A673 (cell line): ENCODE data around the gene ANKRD66. TPM values are rescaled to one million over a fixed set of nuclear protein-coding genes. Genes with fewer than 3 reads are reported as not detected.

Experiments
- BruUV-seq: library from RNA; stranded (reverse); fragments of 400-500 nt; replicated peaks from 2 replicates; lab custom pipeline; 2021; lab: Mats Ljungman, UMichigan
- CTCF ChIA-PET: fragments of 300-600 bp; sonication (Branson Sonifier 250); formaldehyde crosslinking; loops from one replicate; lab custom pipeline; 2022; ENCODE audit warnings: antibody characterized with exemption; lab: Charles Lee
- POLR2A ChIA-PET: fragments of 300-600 bp; sonication (Branson Sonifier 250); formaldehyde crosslinking; loops from one replicate; lab custom pipeline; 2022; ENCODE audit warnings: antibody characterized with exemption; ENCODE audit not compliant: low non-redundant PET; lab: Charles Lee
- DNase-seq: peaks from one replicate; pipeline ENCODE4 v3.0.0-alpha.2; 2015; ENCODE audit warnings: low spot score
- H3K27ac ChIP-seq: fragments of 200-600 bp; sonication (generic); 2 replicates; pipeline ENCODE4 v1.5.1; 2016; ENCODE audit warnings: mixed run types, low read depth, mild to moderate bottlenecking, mixed read lengths, antibody characterized with exemption, low read length; ENCODE audit not compliant: poor library complexity, severe bottlenecking
- H3K27me3 ChIP-seq: fragments of 200-600 bp; sonication (generic); replicated peaks from 2 replicates; pipeline ENCODE4 v1.6.1; 2017; ENCODE audit warnings: mixed run types, low read depth, mild to moderate bottlenecking, mixed read lengths, antibody characterized with exemption, low read length; ENCODE audit not compliant: insufficient read depth, poor library complexity
- H3K36me3 ChIP-seq: fragments of 200-600 bp; sonication (generic); 2 replicates; pipeline ENCODE4 v1.6.1; 2016; ENCODE audit warnings: mixed run types, mild to moderate bottlenecking, mixed read lengths, antibody characterized with exemption, low read length; ENCODE audit not compliant: insufficient read depth, poor library complexity, severe bottlenecking
- H3K4me1 ChIP-seq: fragments of 200-600 bp; sonication (generic); 2 replicates; pipeline ENCODE4 v1.6.1; 2017; ENCODE audit warnings: mixed run types, mild to moderate bottlenecking, mixed read lengths, antibody characterized with exemption, low read length; ENCODE audit not compliant: insufficient read depth, poor library complexity, severe bottlenecking
- H3K4me3 ChIP-seq: fragments of 200-600 bp; sonication (generic); 2 replicates; pipeline ENCODE4 v1.5.1; 2016; ENCODE audit warnings: low read depth, mixed run types, mild to moderate bottlenecking, mixed read lengths, low read length; ENCODE audit not compliant: poor library complexity, severe bottlenecking
- H3K9me3 ChIP-seq: fragments of 200-600 bp; sonication (generic); 2 replicates; pipeline ENCODE4 v1.6.1; 2016; ENCODE audit warnings: mixed run types, low read depth, mild to moderate bottlenecking, mixed read lengths, antibody characterized with exemption, low read length; ENCODE audit not compliant: poor library complexity, severe bottlenecking
- EZH2 ChIP-seq: fragments of 200-600 bp; sonication (generic); IDR thresholded peaks from 2 replicates; pipeline ENCODE4 v1.6.1; 2017; ENCODE audit warnings: borderline replicate concordance, low read depth, mild to moderate bottlenecking, mixed read lengths, antibody characterized with exemption, low read length; ENCODE audit not compliant: poor library complexity, severe bottlenecking
- intact Hi-C: fragments of 100-400 bp; cut with micrococcal nuclease; formaldehyde crosslinking; loops from one replicate; pipeline ENCODE4 v1.10.0; 2022; ENCODE audit not compliant: unreplicated experiment
- total RNA-seq: library from RNA; stranded (reverse); gene quantifications from 2 replicates; pipeline ENCODE4 v1.2.3, GENCODE V29; 2021
- TF ChIP-seq, protein P1 (sequence below): fragments of 300-800, 200-600 bp; sonication (generic); conservative IDR thresholded peaks from 2 replicates; pipeline ENCODE4 v1.5.1; 2017; ENCODE audit warnings: low read depth, mild to moderate bottlenecking, antibody characterized with exemption, low read length, moderate library complexity, mixed read lengths

Gene ANKRD66
- total RNA-seq, 1 experiment from 2014 or later = not detected

DNA sequence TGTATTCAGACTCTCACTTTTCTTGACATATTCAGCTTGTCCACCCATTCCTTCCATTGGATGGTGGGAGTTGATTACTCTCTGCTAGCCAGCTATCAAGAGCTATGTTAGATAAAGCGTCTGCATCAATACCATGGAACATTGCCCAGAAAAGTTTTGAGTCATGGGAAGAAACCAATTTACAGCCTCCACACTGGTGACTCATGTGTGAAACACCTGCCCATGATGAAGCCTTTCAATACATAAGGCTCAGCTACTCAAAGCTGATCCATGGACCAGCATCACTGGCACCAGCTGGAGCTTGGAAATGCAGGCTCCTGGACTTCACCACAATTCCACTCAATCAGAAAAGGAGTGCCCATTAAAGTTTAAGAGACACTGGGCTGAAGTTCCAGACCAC is 27.6 kb upstream of the ANKRD66 start:
- TF ChIP-seq EZH2 = no peak
- TF ChIP-seq, protein P1, sequence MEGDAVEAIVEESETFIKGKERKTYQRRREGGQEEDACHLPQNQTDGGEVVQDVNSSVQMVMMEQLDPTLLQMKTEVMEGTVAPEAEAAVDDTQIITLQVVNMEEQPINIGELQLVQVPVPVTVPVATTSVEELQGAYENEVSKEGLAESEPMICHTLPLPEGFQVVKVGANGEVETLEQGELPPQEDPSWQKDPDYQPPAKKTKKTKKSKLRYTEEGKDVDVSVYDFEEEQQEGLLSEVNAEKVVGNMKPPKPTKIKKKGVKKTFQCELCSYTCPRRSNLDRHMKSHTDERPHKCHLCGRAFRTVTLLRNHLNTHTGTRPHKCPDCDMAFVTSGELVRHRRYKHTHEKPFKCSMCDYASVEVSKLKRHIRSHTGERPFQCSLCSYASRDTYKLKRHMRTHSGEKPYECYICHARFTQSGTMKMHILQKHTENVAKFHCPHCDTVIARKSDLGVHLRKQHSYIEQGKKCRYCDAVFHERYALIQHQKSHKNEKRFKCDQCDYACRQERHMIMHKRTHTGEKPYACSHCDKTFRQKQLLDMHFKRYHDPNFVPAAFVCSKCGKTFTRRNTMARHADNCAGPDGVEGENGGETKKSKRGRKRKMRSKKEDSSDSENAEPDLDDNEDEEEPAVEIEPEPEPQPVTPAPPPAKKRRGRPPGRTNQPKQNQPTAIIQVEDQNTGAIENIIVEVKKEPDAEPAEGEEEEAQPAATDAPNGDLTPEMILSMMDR = no peak
- Histone ChIP-seq H3K36me3 (no peaks in the 10 kb centered on the region), H3K4me1 (no peaks in the 10 kb centered on the region), H3K27ac (no peak overlapping the region), H3K9me3 (no peaks in the 10 kb centered on the region), H3K27me3 (peaks cover 38% of the 10 kb centered on the region), H3K4me3 (no peak overlapping the region)
- intact Hi-C loops = no loop called here
- BruUV-seq = no TSS peak
- no peak for DNase-seq
- POLR2A ChIA-PET = no interaction called here
- CTCF ChIA-PET = no interaction called here

DNA sequence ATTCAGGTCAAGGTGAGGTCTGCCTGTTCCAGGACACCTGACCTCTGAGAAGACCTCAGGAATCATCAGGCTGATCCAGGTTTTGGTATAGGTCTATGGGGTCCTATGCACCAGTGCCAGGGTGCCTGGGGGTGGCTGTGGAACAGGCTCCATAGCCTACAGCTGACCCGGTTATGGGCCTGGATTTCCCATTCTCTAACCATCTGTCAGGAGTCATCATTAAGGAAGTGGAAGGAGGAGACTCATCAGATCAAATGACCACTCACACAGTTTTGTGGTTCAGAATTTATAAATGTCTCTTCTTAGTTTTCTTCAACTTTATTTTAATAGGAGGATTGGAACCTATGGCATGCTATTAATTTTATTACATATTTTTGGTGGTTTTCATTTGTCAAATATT is 26.3 kb upstream of the ANKRD66 start:
- ChIA-PET POLR2A (no interaction called here), CTCF (no interaction called here)
- Histone ChIP-seq H3K27ac (no peak overlapping the region), H3K9me3 (no peaks in the 10 kb centered on the region), H3K4me3 (no peak overlapping the region), H3K27me3 (peaks cover 43% of the 10 kb centered on the region), H3K4me1 (no peaks in the 10 kb centered on the region), H3K36me3 (no peaks in the 10 kb centered on the region)
- no TSS peak for BruUV-seq
- TF ChIP-seq, protein P1 = no peak
- TF ChIP-seq EZH2 = no peak
- DNase-seq = no peak
- intact Hi-C loops = no loop called here

DNA sequence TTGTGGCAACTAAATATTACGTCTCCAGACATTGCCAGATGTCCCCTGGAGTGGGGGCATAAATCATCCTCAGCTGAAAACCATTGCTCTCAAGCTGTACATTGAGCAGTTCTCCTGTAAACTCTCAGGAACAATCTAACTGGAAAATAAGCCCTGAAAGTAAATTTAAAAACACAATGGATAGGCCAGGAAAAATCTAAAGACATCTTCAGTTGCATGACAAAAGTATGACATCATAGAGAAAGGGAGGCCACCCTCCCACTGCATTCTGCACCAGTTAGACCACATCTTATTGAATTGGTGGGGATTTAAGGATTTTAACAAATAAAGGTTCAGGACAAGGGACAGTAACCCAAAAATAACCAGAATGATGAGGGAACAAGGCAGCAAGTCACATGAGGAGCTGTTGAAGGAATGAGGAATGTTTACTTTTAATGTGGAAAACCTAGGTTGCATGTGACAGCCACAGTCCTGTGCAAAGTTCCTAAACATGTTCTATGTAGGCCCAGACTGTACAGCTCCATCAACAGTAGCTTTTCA is 16.9 kb upstream of the ANKRD66 start:
- ChIA-PET CTCF (no interaction called here), POLR2A (no interaction called here)
- H3K27ac ChIP-seq = no peak overlapping the region
- H3K36me3 ChIP-seq = no peaks in the 10 kb centered on the region
- no peaks in the 10 kb centered on the region for H3K4me1 ChIP-seq
- intact Hi-C loops = no loop called here
- H3K4me3 ChIP-seq = no peak overlapping the region
- no TSS peak for BruUV-seq
- TF ChIP-seq, protein P1 = no peak
- no peak for TF ChIP-seq EZH2
- no peak for DNase-seq
- H3K27me3 ChIP-seq = peaks cover 58% of the 10 kb centered on the region
- no peaks in the 10 kb centered on the region for H3K9me3 ChIP-seq
